HG02852 (cell line): Measurements from ENCODE around the gene CD3G.
"Not testable (repeated sequence)": the region's sequence is repeated elsewhere in the genome, so short reads cannot be mapped to it uniquely, and the experiment has no call there.

Source experiments
- ATAC-seq: cut with Tn5 transposase; IDR thresholded peaks from one replicate; pipeline ENCODE4 v1.9.1; 2021; ENCODE audit warnings: mild to moderate bottlenecking, moderate library complexity; ENCODE audit not compliant: unreplicated experiment

Gene CD3G

GRCh38 chr11:118343981-118344515 lies at the start of gene CD3G:
TSS of gene CD3G (plus strand) at chr11:118344344. CDS start at chr11:118344424, 80 bp downstream.
- no peak for ATAC-seq

- no peak for ATAC-seq
Measured at GRCh38 chr11:118295199-118295598, 48.9 kb upstream of the CD3G start.

- no peak for ATAC-seq
Measured at GRCh38 chr11:118295815-118296454, 48.2 kb upstream of the CD3G start.

- ATAC-seq, result no peak
Measured at GRCh38 chr11:118301600-118302195, 42.4 kb upstream of the CD3G start.

- ATAC-seq, result no peak
Measured at GRCh38 chr11:118304227-118304567, 39.9 kb upstream of the CD3G start.

GRCh38 chr11:118304568-118305248 lies 39.4 kb upstream of the CD3G start, which contains the start of gene CD3E:
TSS of gene CD3E (plus strand) at chr11:118304730. CDS start at chr11:118304953, 223 bp downstream.
- ATAC-seq, result no peak

- ATAC-seq, result no peak
Measured at GRCh38 chr11:118305726-118306125, 38.4 kb upstream of the CD3G start.

GRCh38 chr11:118306556-118306955 lies 37.6 kb upstream of the CD3G start:
- no peak for ATAC-seq

GRCh38 chr11:118308995-118309528 lies 35.1 kb upstream of the CD3G start:
- ATAC-seq, result not testable (repeated sequence)

GRCh38 chr11:118310271-118310670 lies 33.9 kb upstream of the CD3G start:
- no peak for ATAC-seq

GRCh38 chr11:118310781-118311485 lies 33.2 kb upstream of the CD3G start:
- no peak for ATAC-seq

GRCh38 chr11:118311518-118311917 lies 32.6 kb upstream of the CD3G start:
- no peak for ATAC-seq

- no peak for ATAC-seq
Measured at GRCh38 chr11:118312328-118312727, 31.8 kb upstream of the CD3G start.

GRCh38 chr11:118313242-118313641 lies 30.9 kb upstream of the CD3G start:
- ATAC-seq, result no peak

GRCh38 chr11:118314988-118315411 lies 29.1 kb upstream of the CD3G start:
- no peak for ATAC-seq

- ATAC-seq, result no peak
Measured at GRCh38 chr11:118318124-118318523, 26.0 kb upstream of the CD3G start.

- no peak for ATAC-seq
Measured at GRCh38 chr11:118318581-118319336, 25.4 kb upstream of the CD3G start.

GRCh38 chr11:118319337-118319707 lies 24.8 kb upstream of the CD3G start:
- ATAC-seq, result no peak

GRCh38 chr11:118320515-118320914 lies 23.6 kb upstream of the CD3G start:
- no peak for ATAC-seq

GRCh38 chr11:118321386-118322082 lies 22.6 kb upstream of the CD3G start:
- no peak for ATAC-seq
